Neural progenitor cell (in vitro differentiated cells): ENCODE data around the gene CFAP299.

Experiments used
- CTCF ChIP-seq: fragments of 200-600 bp; sonication (generic); IDR thresholded peaks from 2 replicates; pipeline ENCODE4 v1.5.1; 2017; ENCODE audit warnings: antibody characterized with exemption, mild to moderate bottlenecking
- EZH2 ChIP-seq: fragments of 200-600 bp; sonication (generic); IDR thresholded peaks from 2 replicates; pipeline ENCODE4 v1.6.1; 2017; ENCODE audit warnings: antibody characterized with exemption, mild to moderate bottlenecking, moderate library complexity
- EZH2phosphoT487 ChIP-seq: fragments of 200-600 bp; sonication (generic); IDR thresholded peaks from 2 replicates; pipeline ENCODE4 v1.6.1; 2017; ENCODE audit warnings: antibody characterized with exemption

GRCh38 chr4:80927420-80927819, 591.9 kb downstream of the CFAP299 start:
- TF ChIP-seq EZH2 (no peak), CTCF (no peak), EZH2phosphoT487 (no peak)
